K562 (cell line): ENCODE data around the gene MTMR3. TPM values are rescaled to one million over a fixed set of nuclear protein-coding genes. Genes with fewer than 3 reads are reported as not detected.

Experiments used
- ATAC-seq: fragments of 200-7000 bp; cut with Tn5 transposase; 3 replicates; pipeline ENCODE4 v1.9.1; 2020; ENCODE audit warnings: moderate library complexity
- BruUV-seq: library from RNA; stranded (reverse); fragments of 400-500 nt; replicated peaks from 2 replicates; lab custom pipeline; 2021; lab: Mats Ljungman, UMichigan
- CTCF ChIA-PET: fragments of 300-600 bp; formaldehyde crosslinking; extraction: SDS; loops from one replicate; lab custom pipeline; 2021; ENCODE audit warnings: low intra/inter-chr PET ratio; lab: Yijun Ruan, JAX
- POLR2A ChIA-PET: fragments of 300-600, 350-650 bp; sonication (Branson Sonifier 250); formaldehyde crosslinking; extraction: SDS; loops from one replicate; lab custom pipeline; 2021; ENCODE audit warnings: antibody characterized with exemption, inconsistent platforms; lab: Yijun Ruan, JAX
- DNase-seq, 4 experiments: peaks; one replicate each; pipeline versions ENCODE4 v3.0.0 to v3.0.0-alpha.2; 2011 to 2018; ENCODE audit warnings: low spot score in 3 of 4, mixed read lengths in 3 of 4; ENCODE audit errors: extremely low read depth in 1 of 4
- FAIRE-seq: peaks from 2 replicates; lab custom pipeline; 2011; peaks lifted over from hg19 to GRCh38; lab: Jason Lieb, UNC
- H2AFZ ChIP-seq: 2 replicates; pipeline ENCODE4 v1.6.0; 2011; ENCODE audit warnings: low read depth, low read length, control low read depth, inconsistent platforms
- H3K27ac ChIP-seq: fragments of 200-600 bp; 3 replicates; pipeline ENCODE4 v1.8.0; 2011; ENCODE audit warnings: low read depth, mild to moderate bottlenecking, control low read depth, inconsistent platforms, low read length, moderate library complexity, mixed read lengths; ENCODE audit errors: extremely low read depth
- H3K27me3 ChIP-seq, 2 experiments: fragments of 300-600 bp in 1 of 2; 2 replicates in 1 of 2; 3 replicates in 1 of 2; pipeline versions ENCODE4 v1.6.0 to v1.8.0; 2011; ENCODE audit warnings: inconsistent platforms in 2 of 2, low read length in 2 of 2, mild to moderate bottlenecking in 1 of 2, mixed read lengths in 1 of 2, moderate library complexity in 1 of 2; ENCODE audit not compliant: control insufficient read depth in 2 of 2, insufficient read depth in 2 of 2
- H3K36me3 ChIP-seq: fragments of 300-600 bp; 3 replicates; pipeline ENCODE4 v1.8.0; 2011; ENCODE audit warnings: mild to moderate bottlenecking, low read length, inconsistent platforms; ENCODE audit not compliant: control insufficient read depth, insufficient read depth
- H3K4me1 ChIP-seq, 2 experiments: fragments of 200-600 bp in 1 of 2; replicated peaks in 1 of 2; 2 replicates in 1 of 2; 3 replicates in 1 of 2; pipeline versions ENCODE4 v1.5.1 to v1.8.0; 2011; ENCODE audit warnings: inconsistent platforms in 2 of 2, low read length in 2 of 2, mild to moderate bottlenecking in 1 of 2, mixed read lengths in 1 of 2, moderate library complexity in 1 of 2; ENCODE audit not compliant: control insufficient read depth in 2 of 2, insufficient read depth in 2 of 2
- H3K4me2 ChIP-seq: 2 replicates; pipeline ENCODE4 v1.6.1; 2011; ENCODE audit warnings: low read length, control low read depth, inconsistent platforms, mixed read lengths; ENCODE audit not compliant: insufficient read depth
- H3K4me3 ChIP-seq: fragments of 200-600 bp; sonication (generic), shearing (Covaris generic); 2 replicates; pipeline ENCODE4 v1.5.1; 2016; ENCODE audit warnings: control low read depth, inconsistent platforms
- H3K79me2 ChIP-seq: fragments of 200-600 bp; 3 replicates; pipeline ENCODE4 v1.8.0; 2011; ENCODE audit warnings: low read length, inconsistent platforms; ENCODE audit not compliant: control insufficient read depth, insufficient read depth
- H3K9ac ChIP-seq, 2 experiments: 2 replicates each; pipeline versions ENCODE4 v1.6.0 to v1.6.1; 2011; ENCODE audit warnings: low read depth in 2 of 2, low read length in 2 of 2, control low read depth in 1 of 2, inconsistent platforms in 1 of 2, mild to moderate bottlenecking in 1 of 2, mixed read lengths in 1 of 2; ENCODE audit not compliant: insufficient read depth in 1 of 2
- H3K9me1 ChIP-seq: one replicate; pipeline ENCODE4 v1.6.0; 2011; ENCODE audit warnings: inconsistent platforms, mild to moderate bottlenecking, low read length, moderate library complexity; ENCODE audit not compliant: control insufficient read depth, insufficient read depth
- H3K9me3 ChIP-seq: replicated peaks from 2 replicates; pipeline ENCODE4 v1.5.1; 2011; ENCODE audit warnings: low read depth, low read length, inconsistent platforms; ENCODE audit not compliant: control insufficient read depth, insufficient read depth
- H4K20me1 ChIP-seq: replicated peaks from 2 replicates; pipeline ENCODE4 v1.6.1; 2011; ENCODE audit warnings: low read length, inconsistent platforms, mixed read lengths; ENCODE audit not compliant: control insufficient read depth, insufficient read depth
- CBX3 ChIP-seq, 2 experiments: IDR thresholded peaks; 1 replicate in 1 of 2; 2 replicates in 1 of 2; pipeline ENCODE4 v1.6.1; 2012; ENCODE audit warnings: inconsistent platforms in 2 of 2, low read length in 2 of 2, borderline replicate concordance in 1 of 2, control low read depth in 1 of 2
- HLTF ChIP-seq: fragments of 450-650 bp; IDR thresholded peaks from 2 replicates; pipeline ENCODE4 v1.6.1; 2016
- KLF10 ChIP-seq: fragments of 250-450 bp; sonication (Bioruptor Pico); IDR thresholded peaks from 2 replicates; pipeline ENCODE4 v1.6.1; 2021; ENCODE audit warnings: matching md5 sums
- SRSF7 ChIP-seq: fragments of 200-400 bp; formaldehyde crosslinking; optimal IDR thresholded peaks from 2 replicates; pipeline ENCODE3; 2017; ENCODE audit warnings: mild to moderate bottlenecking, low read depth, low read length
- TEAD4 ChIP-seq, 2 experiments: sonication (generic) in 1 of 2; formaldehyde crosslinking in 1 of 2; IDR thresholded peaks; 2 replicates each; pipeline versions ENCODE4 v1.6.1 to v1.8.0; 2012 to 2022; ENCODE audit warnings: borderline replicate concordance in 1 of 2, inconsistent platforms in 1 of 2, low read length in 1 of 2, mild to moderate bottlenecking in 1 of 2, missing genetic modification reagents in 1 of 2
- TRIM28 ChIP-seq: fragments of 450-650 bp; IDR thresholded peaks from 2 replicates; pipeline ENCODE4 v1.6.1; 2017
- in situ Hi-C: fragments of 300-500 bp; cut with MboI; formaldehyde crosslinking; loops from 4 replicates; pipeline ENCODE4 v1.15.0; 2018; ENCODE audit warnings: inconsistent platforms, mixed read lengths
- intact Hi-C: fragments of 100-400 bp; cut with micrococcal nuclease; formaldehyde crosslinking; loops from 2 replicates; pipeline ENCODE4 v1.14.2; 2022
- polyA plus RNA-seq, 8 experiments: library from polyadenylated mRNA; depleted of rRNA in 4 of 8; stranded (reverse) in 5 of 8; unstranded in 3 of 8; fragments of >200 nt; fragmentation: Nextera tagmentation in 2 of 8; fragmentation: Illumina TruSeq in 1 of 8; extraction: Ambion mirVana in 2 of 8; extraction: Trizol in 1 of 8; gene quantifications; 2 replicates each; pipeline versions ENCODE4 v1.2.1 to v1.2.3, GENCODE V29; 2011 to 2014; ENCODE audit warnings: inconsistent platforms in 1 of 8, missing spikeins in 1 of 8
- total RNA-seq, 7 experiments: library from RNA; depleted of rRNA in 6 of 7; stranded (reverse); fragments of >200 nt in 6 of 7; fragmentation: Illumina TruSeq in 2 of 7; extraction: Trizol in 2 of 7; gene quantifications; 2 replicates each; pipeline versions ENCODE4 v1.2.1 to v1.2.3, GENCODE V29; 2011 to 2021; ENCODE audit warnings: low replicate concordance in 1 of 7
- TF ChIP-seq, protein P1 (sequence below): fragments of 450-650 bp; IDR thresholded peaks from 2 replicates; pipeline ENCODE4 v1.6.1; 2018; ENCODE audit warnings: mild to moderate bottlenecking, low read depth; ENCODE audit not compliant: partially characterized antibody

MTMR3 gene
- total and polyA plus RNA-seq, 9 of the 15 experiments (the other 6 are each of a cell fraction or from before 2014, with no cell fraction given): 1.6 to 13.7 (median 7.9) TPM

DNA sequence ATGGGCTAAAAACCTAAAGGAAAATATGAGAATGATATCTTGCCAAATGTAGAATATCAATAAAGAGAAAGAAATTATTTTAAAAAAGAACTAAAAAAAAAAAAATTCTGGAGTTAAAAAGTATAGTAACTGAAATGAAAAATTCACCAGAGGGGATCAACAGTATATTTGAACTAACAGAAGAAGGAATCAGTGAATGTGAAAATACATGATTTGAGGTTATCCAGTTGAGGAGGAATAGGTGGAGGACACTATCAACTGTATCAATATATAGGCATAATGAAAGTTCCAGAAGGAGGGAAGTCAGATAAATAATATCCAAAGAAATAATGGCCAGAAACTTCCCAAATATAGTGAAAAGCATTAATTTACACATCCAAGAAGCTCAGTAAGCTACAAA is 181.2 kb downstream of the MTMR3 start:
- in situ Hi-C loops: no loop called here

More for the DNA sequence above, 181.2 kb downstream of the MTMR3 start:
- Histone ChIP-seq H3K9ac (no peak overlapping the region), H4K20me1 (no peaks in the 10 kb centered on the region), H2AFZ (no peak overlapping the region), H3K4me3 (no peak overlapping the region), H3K36me3 (no peaks in the 10 kb centered on the region), H3K4me2 (no peak overlapping the region), H3K27ac (no peak overlapping the region), H3K4me1 (no peaks in the 10 kb centered on the region), H3K79me2 (no peaks in the 10 kb centered on the region), H3K9me3 (no peaks in the 10 kb centered on the region), H3K27me3 (no peaks in the 10 kb centered on the region), H3K9me1 (no peaks in the 10 kb centered on the region)
- TF ChIP-seq, protein P1, sequence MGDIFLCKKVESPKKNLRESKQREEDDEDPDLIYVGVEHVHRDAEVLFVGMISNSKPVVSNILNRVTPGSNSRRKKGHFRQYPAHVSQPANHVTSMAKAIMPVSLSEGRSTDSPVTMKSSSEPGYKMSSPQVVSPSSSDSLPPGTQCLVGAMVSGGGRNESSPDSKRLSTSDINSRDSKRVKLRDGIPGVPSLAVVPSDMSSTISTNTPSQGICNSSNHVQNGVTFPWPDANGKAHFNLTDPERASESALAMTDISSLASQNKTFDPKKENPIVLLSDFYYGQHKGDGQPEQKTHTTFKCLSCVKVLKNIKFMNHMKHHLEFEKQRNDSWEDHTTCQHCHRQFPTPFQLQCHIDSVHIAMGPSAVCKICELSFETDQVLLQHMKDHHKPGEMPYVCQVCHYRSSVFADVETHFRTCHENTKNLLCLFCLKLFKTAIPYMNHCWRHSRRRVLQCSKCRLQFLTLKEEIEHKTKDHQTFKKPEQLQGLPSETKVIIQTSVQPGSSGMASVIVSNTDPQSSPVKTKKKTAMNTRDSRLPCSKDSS: peak; percentile 32
- no peak for TF ChIP-seq TEAD4 (IDR thresholded peaks at IDR 0.05; ENCODE audit: low read length)
- no peak for TF ChIP-seq TEAD4 (CRISPR knock-in tag; IDR thresholded peaks at IDR 0.05; ENCODE audit: borderline replicate concordance)
- 0 out of 3 replicates have a peak, but pooled peaks of 1 of the 2 experiments have one; percentile 46 for TF ChIP-seq CBX3 (IDR thresholded peaks at IDR 0.05; ENCODE audit: borderline replicate concordance in 1 of 2, low read length in 2 of 2)
- 0 out of 2 replicates have a peak, but pooled peaks have one; percentile 34 for TF ChIP-seq HLTF
- 0 out of 2 replicates have a peak, but pooled peaks have one; percentile 42 for TF ChIP-seq TRIM28
- TF ChIP-seq KLF10 (CRISPR knock-in tag): no peak
- TF ChIP-seq SRSF7: no peak
- CTCF ChIA-PET: no interaction called here
- intact Hi-C loops: no loop called here
- POLR2A ChIA-PET: no interaction called here
- FAIRE-seq: no peak
- BruUV-seq: no TSS peak
- no peak for ATAC-seq
- DNase-seq: no peak
